ENCODE measurements around the gene ADD3. TPM values are rescaled to one million over a fixed set of nuclear protein-coding genes. Genes with fewer than 3 reads are reported as not detected.

The ADD3 gene
- total and polyA plus RNA-seq, 4 donors = 15.4 to 55.9 (median 22.8) TPM

DNA sequence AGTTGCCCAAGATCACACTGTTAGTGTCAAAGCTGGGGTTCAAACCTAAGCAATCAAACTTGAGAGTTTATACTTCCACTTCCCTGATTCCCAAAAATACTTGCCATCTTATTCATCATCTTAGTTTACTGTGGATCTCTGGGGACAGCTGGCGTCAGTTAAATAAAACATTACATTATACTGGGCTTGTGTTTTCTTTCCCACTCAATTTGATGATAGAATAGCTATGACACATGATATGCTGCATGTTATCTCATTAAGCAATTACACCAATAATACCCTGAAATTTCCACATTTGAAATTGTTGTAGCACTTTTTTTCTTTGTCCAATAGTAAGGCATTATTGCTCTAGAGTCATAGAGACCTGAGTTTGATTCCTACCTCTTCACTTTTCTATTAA is 136.7 kb downstream of the ADD3 start:
- peaks cover 5 to 19% (median 10%) of the 10 kb centered on the region in 4 donors for H3K4me1 ChIP-seq (ENCODE audit: control insufficient read depth in 4 of 4, insufficient read depth in 4 of 4, low read length in 3 of 4)
- H3K4me3 ChIP-seq (ENCODE audit: low read depth in 1 of 3, low read length in 3 of 3) = no peak overlapping the region
- no peak overlapping the region for H3K27ac ChIP-seq (ENCODE audit: low read depth in 1 of 2, low read length in 2 of 2)
- WGBS = 97% methylated on average over 1 of the region's 1 CpG
- H3K27me3 ChIP-seq (ENCODE audit: control insufficient read depth in 4 of 4, insufficient read depth in 4 of 4, low read length in 3 of 4) = no peaks in the 10 kb centered on the region
- no peak overlapping the region for H3K9ac ChIP-seq (ENCODE audit: low read depth in 1 of 2, low read length in 2 of 2)
- no peaks in the 10 kb centered on the region for H3K36me3 ChIP-seq (ENCODE audit: control insufficient read depth in 4 of 4, insufficient read depth in 3 of 4, low read depth in 1 of 4, low read length in 3 of 4)
- no peak for TF ChIP-seq HNF4G (IDR thresholded peaks at IDR 0.05)
- no peak for TF ChIP-seq RAD21 (IDR thresholded peaks at IDR 0.05)
- TF ChIP-seq, protein P1, sequence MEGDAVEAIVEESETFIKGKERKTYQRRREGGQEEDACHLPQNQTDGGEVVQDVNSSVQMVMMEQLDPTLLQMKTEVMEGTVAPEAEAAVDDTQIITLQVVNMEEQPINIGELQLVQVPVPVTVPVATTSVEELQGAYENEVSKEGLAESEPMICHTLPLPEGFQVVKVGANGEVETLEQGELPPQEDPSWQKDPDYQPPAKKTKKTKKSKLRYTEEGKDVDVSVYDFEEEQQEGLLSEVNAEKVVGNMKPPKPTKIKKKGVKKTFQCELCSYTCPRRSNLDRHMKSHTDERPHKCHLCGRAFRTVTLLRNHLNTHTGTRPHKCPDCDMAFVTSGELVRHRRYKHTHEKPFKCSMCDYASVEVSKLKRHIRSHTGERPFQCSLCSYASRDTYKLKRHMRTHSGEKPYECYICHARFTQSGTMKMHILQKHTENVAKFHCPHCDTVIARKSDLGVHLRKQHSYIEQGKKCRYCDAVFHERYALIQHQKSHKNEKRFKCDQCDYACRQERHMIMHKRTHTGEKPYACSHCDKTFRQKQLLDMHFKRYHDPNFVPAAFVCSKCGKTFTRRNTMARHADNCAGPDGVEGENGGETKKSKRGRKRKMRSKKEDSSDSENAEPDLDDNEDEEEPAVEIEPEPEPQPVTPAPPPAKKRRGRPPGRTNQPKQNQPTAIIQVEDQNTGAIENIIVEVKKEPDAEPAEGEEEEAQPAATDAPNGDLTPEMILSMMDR (IDR thresholded peaks at IDR 0.05; ENCODE audit: low read depth, low read length, missing input control) = no peak
- no peaks in the 10 kb centered on the region for H3K9me3 ChIP-seq (ENCODE audit: control insufficient read depth in 4 of 4, low read length in 3 of 4)
- no peak for DNase-seq (ENCODE audit: low spot score)

GRCh38 chr10:110147961-110148360 is 140.2 kb downstream of the ADD3 start:
- WGBS = 73% methylated on average over 8 of the region's 8 CpGs
- no peaks in the 10 kb centered on the region for H3K27me3 ChIP-seq (ENCODE audit: control insufficient read depth in 4 of 4, insufficient read depth in 4 of 4, low read length in 3 of 4)
- no peaks in the 10 kb centered on the region for H3K9me3 ChIP-seq (ENCODE audit: control insufficient read depth in 4 of 4, low read length in 3 of 4)
- no peak for DNase-seq (ENCODE audit: low spot score)
- H3K27ac ChIP-seq (ENCODE audit: low read depth in 1 of 2, low read length in 2 of 2) = no peak overlapping the region
- H3K9ac ChIP-seq (ENCODE audit: low read depth in 1 of 2, low read length in 2 of 2) = no peak overlapping the region
- no peaks in the 10 kb centered on the region for H3K36me3 ChIP-seq (ENCODE audit: control insufficient read depth in 4 of 4, insufficient read depth in 3 of 4, low read depth in 1 of 4, low read length in 3 of 4)
- no peaks in the 10 kb centered on the region for H3K4me1 ChIP-seq (ENCODE audit: control insufficient read depth in 4 of 4, insufficient read depth in 4 of 4, low read length in 3 of 4)
- TF ChIP-seq NR2F2 (IDR thresholded peaks at IDR 0.05) (no peak), YY1 (IDR thresholded peaks at IDR 0.05) (no peak), HNF4A (conservative IDR thresholded peaks at IDR 0.05) (no peak), RAD21 (IDR thresholded peaks at IDR 0.05) (no peak), SP1 (IDR thresholded peaks at IDR 0.05) (no peak), FOXA1 (IDR thresholded peaks at IDR 0.05) (no peak), RXRA (IDR thresholded peaks at IDR 0.05) (no peak), HNF4G (IDR thresholded peaks at IDR 0.05) (no peak), JUND (IDR thresholded peaks at IDR 0.05) (no peak), ATF3 (IDR thresholded peaks at IDR 0.05) (no peak), EGR1 (IDR thresholded peaks at IDR 0.05; ENCODE audit: low read depth in 2 of 2) (no peak), ZBTB33 (IDR thresholded peaks at IDR 0.05) (no peak), FOXA2 (IDR thresholded peaks at IDR 0.05) (no peak), TAF1 (conservative IDR thresholded peaks at IDR 0.05) (no peak), GABPA (IDR thresholded peaks at IDR 0.05 in 1 of 2, conservative IDR thresholded peaks at IDR 0.05 in 1 of 2) (no peak)
- TF ChIP-seq, protein P2, sequence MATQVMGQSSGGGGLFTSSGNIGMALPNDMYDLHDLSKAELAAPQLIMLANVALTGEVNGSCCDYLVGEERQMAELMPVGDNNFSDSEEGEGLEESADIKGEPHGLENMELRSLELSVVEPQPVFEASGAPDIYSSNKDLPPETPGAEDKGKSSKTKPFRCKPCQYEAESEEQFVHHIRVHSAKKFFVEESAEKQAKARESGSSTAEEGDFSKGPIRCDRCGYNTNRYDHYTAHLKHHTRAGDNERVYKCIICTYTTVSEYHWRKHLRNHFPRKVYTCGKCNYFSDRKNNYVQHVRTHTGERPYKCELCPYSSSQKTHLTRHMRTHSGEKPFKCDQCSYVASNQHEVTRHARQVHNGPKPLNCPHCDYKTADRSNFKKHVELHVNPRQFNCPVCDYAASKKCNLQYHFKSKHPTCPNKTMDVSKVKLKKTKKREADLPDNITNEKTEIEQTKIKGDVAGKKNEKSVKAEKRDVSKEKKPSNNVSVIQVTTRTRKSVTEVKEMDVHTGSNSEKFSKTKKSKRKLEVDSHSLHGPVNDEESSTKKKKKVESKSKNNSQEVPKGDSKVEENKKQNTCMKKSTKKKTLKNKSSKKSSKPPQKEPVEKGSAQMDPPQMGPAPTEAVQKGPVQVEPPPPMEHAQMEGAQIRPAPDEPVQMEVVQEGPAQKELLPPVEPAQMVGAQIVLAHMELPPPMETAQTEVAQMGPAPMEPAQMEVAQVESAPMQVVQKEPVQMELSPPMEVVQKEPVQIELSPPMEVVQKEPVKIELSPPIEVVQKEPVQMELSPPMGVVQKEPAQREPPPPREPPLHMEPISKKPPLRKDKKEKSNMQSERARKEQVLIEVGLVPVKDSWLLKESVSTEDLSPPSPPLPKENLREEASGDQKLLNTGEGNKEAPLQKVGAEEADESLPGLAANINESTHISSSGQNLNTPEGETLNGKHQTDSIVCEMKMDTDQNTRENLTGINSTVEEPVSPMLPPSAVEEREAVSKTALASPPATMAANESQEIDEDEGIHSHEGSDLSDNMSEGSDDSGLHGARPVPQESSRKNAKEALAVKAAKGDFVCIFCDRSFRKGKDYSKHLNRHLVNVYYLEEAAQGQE (IDR thresholded peaks at IDR 0.05) = no peak
- TF ChIP-seq, protein P1 (IDR thresholded peaks at IDR 0.05; ENCODE audit: low read depth, low read length, missing input control) = no peak
- TF ChIP-seq, protein P3, sequence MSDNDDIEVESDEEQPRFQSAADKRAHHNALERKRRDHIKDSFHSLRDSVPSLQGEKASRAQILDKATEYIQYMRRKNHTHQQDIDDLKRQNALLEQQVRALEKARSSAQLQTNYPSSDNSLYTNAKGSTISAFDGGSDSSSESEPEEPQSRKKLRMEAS (IDR thresholded peaks at IDR 0.05) = no peak
- no peak overlapping the region for H3K4me3 ChIP-seq (ENCODE audit: low read depth in 1 of 3, low read length in 3 of 3)
